ENCODE results near the gene POLR3F.
A peak's percentile ranks its signal among the peaks of the same experiment; 100 is the strongest.

POLR3F gene

GRCh38 chr20:18466894-18467730, at the start of gene POLR3F, which contains the start of gene DZANK1:
Gene POLR3F (plus strand): TSS chr20:18467390. CDS start chr20:18467507, 117 bp downstream.
Gene DZANK1 (minus strand): TSS chr20:18467030. CDS start chr20:18465358, 1,672 bp downstream.
- peak within 1 kb of the TSS; percentile 51 to 83 for H3K27ac ChIP-seq

GRCh38 chr20:18421608-18422007, 45.6 kb upstream of the POLR3F start:
- no peak for TF ChIP-seq CTCF (IDR thresholded peaks at IDR 0.05)
- no peak overlapping the region for H3K27ac ChIP-seq
- no peak for DNase-seq (ENCODE audit: low spot score)
- H3K4me3 ChIP-seq: no peak overlapping the region

More at GRCh38 chr20:18466894-18467730, at the start of gene POLR3F, which contains the start of gene DZANK1:
- TF ChIP-seq CTCF (IDR thresholded peaks at IDR 0.05): no peak
- DNase-seq (ENCODE audit: low spot score): peak; percentile 96
- peak within 1 kb of the TSS; percentile 74 for H3K4me3 ChIP-seq

GRCh38 chr20:18427214-18427613, 40.0 kb upstream of the POLR3F start:
- TF ChIP-seq CTCF (IDR thresholded peaks at IDR 0.05): no peak
- no peak overlapping the region for H3K4me3 ChIP-seq
- DNase-seq (ENCODE audit: low spot score): no peak
- H3K27ac ChIP-seq: no peak overlapping the region

- no peak for TF ChIP-seq CTCF (IDR thresholded peaks at IDR 0.05)
- Histone ChIP-seq H3K27ac (no peak overlapping the region), H3K4me3 (no peak overlapping the region)
- no peak for DNase-seq (ENCODE audit: low spot score)
Measured at GRCh38 chr20:18428490-18429173, 38.6 kb upstream of the POLR3F start.

- Histone ChIP-seq H3K27ac (no peak overlapping the region), H3K4me3 (no peak overlapping the region)
- DNase-seq (ENCODE audit: low spot score): no peak
- TF ChIP-seq CTCF (IDR thresholded peaks at IDR 0.05): no peak
Measured at GRCh38 chr20:18430172-18430826, 36.9 kb upstream of the POLR3F start.

- H3K4me3 ChIP-seq: no peak overlapping the region
- no peak for TF ChIP-seq CTCF (IDR thresholded peaks at IDR 0.05)
- no peak overlapping the region for H3K27ac ChIP-seq
- DNase-seq (ENCODE audit: low spot score): no peak
Measured at GRCh38 chr20:18431206-18431605, 36.0 kb upstream of the POLR3F start.
